GM12875 (cell line): ENCODE results near the gene SAV1.

Experiments
- H3K4me3 ChIP-seq: one replicate; pipeline ENCODE4 v1.5.1; 2011; ENCODE audit warnings: low read depth, low read length, control low read depth
- CTCF ChIP-seq: IDR thresholded peaks from 2 replicates; pipeline ENCODE4 v1.5.1; 2011; ENCODE audit warnings: low read depth, mild to moderate bottlenecking, control low read depth, inconsistent platforms, low read length, moderate library complexity, borderline replicate concordance; ENCODE audit not compliant: insufficient read depth

The SAV1 gene

GRCh38 chr14:50599700-50600444, 68.2 kb downstream of the SAV1 start:
- H3K4me3 ChIP-seq = no peak overlapping the region
- TF ChIP-seq CTCF = peak; percentile 31; the same call in 1 of the 2 replicates

GRCh38 chr14:50598765-50599164, 69.3 kb downstream of the SAV1 start:
- H3K4me3 ChIP-seq = no peak overlapping the region
- TF ChIP-seq CTCF = no peak

GRCh38 chr14:50594577-50595316, 73.4 kb downstream of the SAV1 start:
- no peak for TF ChIP-seq CTCF
- H3K4me3 ChIP-seq = no peak overlapping the region

- no peak overlapping the region for H3K4me3 ChIP-seq
- TF ChIP-seq CTCF = no peak
Observed at GRCh38 chr14:50590464-50590863, 77.6 kb downstream of the SAV1 start.
